Panc1 (cell line): ENCODE data around the gene AURKAIP1. TPM values are rescaled to one million over a fixed set of nuclear protein-coding genes. Genes with fewer than 3 reads are reported as not detected.

Experiments used
- ATAC-seq: fragments of 200-7000 bp; cut with Tn5 transposase; 2 replicates; pipeline ENCODE4 v1.9.1; 2020; ENCODE audit warnings: mild to moderate bottlenecking, moderate library complexity
- BruUV-seq: library from RNA; stranded (reverse); fragments of 400-500 nt; replicated peaks from 2 replicates; lab custom pipeline; 2021; lab: Mats Ljungman, UMichigan
- CTCF ChIA-PET: fragments of 300-600 bp; sonication (Branson Sonifier 250); formaldehyde crosslinking; loops from one replicate; lab custom pipeline; 2022; ENCODE audit warnings: antibody characterized with exemption; lab: Charles Lee
- POLR2A ChIA-PET: fragments of 300-600 bp; sonication (Branson Sonifier 250); formaldehyde crosslinking; loops from one replicate; lab custom pipeline; 2022; ENCODE audit warnings: antibody characterized with exemption; lab: Charles Lee
- DNase-seq: peaks from one replicate; pipeline ENCODE4 v3.0.0-alpha.2; 2010; ENCODE audit warnings: low read depth, low spot score
- H3K27ac ChIP-seq: 2 replicates; pipeline ENCODE4 v1.5.1; 2011; ENCODE audit warnings: mild to moderate bottlenecking, low read length, inconsistent platforms
- H3K27me3 ChIP-seq: fragments of 200-500 bp; sonication (Bioruptor generic); 2 replicates; pipeline ENCODE4 v1.6.0; 2014; ENCODE audit warnings: low read length, inconsistent platforms; ENCODE audit not compliant: control insufficient read depth, insufficient read depth
- H3K36me3 ChIP-seq: fragments of 200-500 bp; sonication (Bioruptor generic); 2 replicates; pipeline ENCODE4 v1.5.1; 2014; ENCODE audit warnings: inconsistent platforms, mild to moderate bottlenecking, low read length, moderate library complexity; ENCODE audit not compliant: control insufficient read depth, insufficient read depth
- H3K4me1 ChIP-seq: 2 replicates; pipeline ENCODE4 v1.5.1; 2011; ENCODE audit warnings: inconsistent platforms, mild to moderate bottlenecking, low read length, moderate library complexity; ENCODE audit not compliant: control insufficient read depth, insufficient read depth
- H3K4me3 ChIP-seq, 2 experiments: 2 replicates each; pipeline ENCODE4 v1.5.1; 2011 to 2012; ENCODE audit warnings: low read depth in 2 of 2, low read length in 2 of 2, mild to moderate bottlenecking in 2 of 2, inconsistent platforms in 1 of 2, moderate library complexity in 1 of 2
- H3K9me3 ChIP-seq: fragments of 200-500 bp; sonication (Bioruptor generic); 2 replicates; pipeline ENCODE4 v1.5.1; 2014; ENCODE audit warnings: low read depth, mild to moderate bottlenecking, inconsistent platforms, low read length, moderate library complexity; ENCODE audit not compliant: control insufficient read depth, insufficient read depth
- SIN3A ChIP-seq: IDR thresholded peaks from 2 replicates; pipeline ENCODE4 v1.6.1; 2012; ENCODE audit warnings: low read depth, mild to moderate bottlenecking, low read length, moderate library complexity, borderline replicate concordance; ENCODE audit not compliant: insufficient read depth
- in situ Hi-C: cut with HindIII; loops from 2 replicates; pipeline ENCODE4 v1.10.0; 2016; ENCODE audit warnings: low sequenced_read_pairs, low pct_unique_long_range_greater_than_20kb
- intact Hi-C: fragments of 100-400 bp; cut with micrococcal nuclease; formaldehyde crosslinking; loops from one replicate; pipeline ENCODE4 v1.10.0; 2022; ENCODE audit not compliant: unreplicated experiment
- total RNA-seq: library from RNA; stranded (reverse); gene quantifications from one replicate; pipeline ENCODE4 v1.2.1, GENCODE V29; 2021; ENCODE audit not compliant: unreplicated experiment
- TF ChIP-seq, protein P1 (sequence below): fragments of 450-650 bp; IDR thresholded peaks from 2 replicates; pipeline ENCODE4 v1.5.1; 2017; ENCODE audit warnings: mild to moderate bottlenecking
- TF ChIP-seq, protein P2 (sequence below), 2 experiments: IDR thresholded peaks; 2 replicates each; pipeline ENCODE4 v1.6.1; 2011 to 2012; ENCODE audit warnings: low read depth in 2 of 2, control low read depth in 1 of 2, low read length in 1 of 2, mild to moderate bottlenecking in 1 of 2, moderate library complexity in 1 of 2; ENCODE audit not compliant: insufficient read depth in 1 of 2

AURKAIP1 gene
- total RNA-seq, 1 experiment from 2014 or later, result 335 TPM

DNA sequence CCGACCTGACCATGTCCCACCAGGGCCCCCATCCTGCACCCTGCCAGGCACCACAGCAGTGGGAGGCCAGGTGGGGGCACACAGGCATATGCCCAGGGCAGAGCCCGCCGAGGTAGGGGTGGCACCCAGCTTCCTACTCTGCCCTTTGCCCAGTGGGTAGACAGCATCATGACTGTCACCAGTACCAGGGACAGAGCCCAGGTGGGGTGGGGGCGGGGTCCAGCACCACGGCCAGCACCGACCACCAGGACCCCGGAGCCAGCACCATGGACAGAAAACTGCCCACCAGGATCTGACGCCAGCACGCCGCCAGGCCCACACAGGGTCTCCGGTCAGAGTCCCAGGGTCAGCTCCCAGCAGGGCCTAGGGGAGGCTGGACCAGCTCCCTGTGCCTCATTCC is 40.2 kb downstream of the AURKAIP1 start:
- intact Hi-C loops (no loop called here), in situ Hi-C loops (no loop called here)
- no peak for ATAC-seq
- H3K9me3 ChIP-seq, result no peaks in the 10 kb centered on the region
- 0 out of 2 replicates have a peak, but pooled peaks have one; percentile 47 for TF ChIP-seq SIN3A
- TF ChIP-seq, protein P1, sequence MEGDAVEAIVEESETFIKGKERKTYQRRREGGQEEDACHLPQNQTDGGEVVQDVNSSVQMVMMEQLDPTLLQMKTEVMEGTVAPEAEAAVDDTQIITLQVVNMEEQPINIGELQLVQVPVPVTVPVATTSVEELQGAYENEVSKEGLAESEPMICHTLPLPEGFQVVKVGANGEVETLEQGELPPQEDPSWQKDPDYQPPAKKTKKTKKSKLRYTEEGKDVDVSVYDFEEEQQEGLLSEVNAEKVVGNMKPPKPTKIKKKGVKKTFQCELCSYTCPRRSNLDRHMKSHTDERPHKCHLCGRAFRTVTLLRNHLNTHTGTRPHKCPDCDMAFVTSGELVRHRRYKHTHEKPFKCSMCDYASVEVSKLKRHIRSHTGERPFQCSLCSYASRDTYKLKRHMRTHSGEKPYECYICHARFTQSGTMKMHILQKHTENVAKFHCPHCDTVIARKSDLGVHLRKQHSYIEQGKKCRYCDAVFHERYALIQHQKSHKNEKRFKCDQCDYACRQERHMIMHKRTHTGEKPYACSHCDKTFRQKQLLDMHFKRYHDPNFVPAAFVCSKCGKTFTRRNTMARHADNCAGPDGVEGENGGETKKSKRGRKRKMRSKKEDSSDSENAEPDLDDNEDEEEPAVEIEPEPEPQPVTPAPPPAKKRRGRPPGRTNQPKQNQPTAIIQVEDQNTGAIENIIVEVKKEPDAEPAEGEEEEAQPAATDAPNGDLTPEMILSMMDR, result no peak
- TF ChIP-seq, protein P2, sequence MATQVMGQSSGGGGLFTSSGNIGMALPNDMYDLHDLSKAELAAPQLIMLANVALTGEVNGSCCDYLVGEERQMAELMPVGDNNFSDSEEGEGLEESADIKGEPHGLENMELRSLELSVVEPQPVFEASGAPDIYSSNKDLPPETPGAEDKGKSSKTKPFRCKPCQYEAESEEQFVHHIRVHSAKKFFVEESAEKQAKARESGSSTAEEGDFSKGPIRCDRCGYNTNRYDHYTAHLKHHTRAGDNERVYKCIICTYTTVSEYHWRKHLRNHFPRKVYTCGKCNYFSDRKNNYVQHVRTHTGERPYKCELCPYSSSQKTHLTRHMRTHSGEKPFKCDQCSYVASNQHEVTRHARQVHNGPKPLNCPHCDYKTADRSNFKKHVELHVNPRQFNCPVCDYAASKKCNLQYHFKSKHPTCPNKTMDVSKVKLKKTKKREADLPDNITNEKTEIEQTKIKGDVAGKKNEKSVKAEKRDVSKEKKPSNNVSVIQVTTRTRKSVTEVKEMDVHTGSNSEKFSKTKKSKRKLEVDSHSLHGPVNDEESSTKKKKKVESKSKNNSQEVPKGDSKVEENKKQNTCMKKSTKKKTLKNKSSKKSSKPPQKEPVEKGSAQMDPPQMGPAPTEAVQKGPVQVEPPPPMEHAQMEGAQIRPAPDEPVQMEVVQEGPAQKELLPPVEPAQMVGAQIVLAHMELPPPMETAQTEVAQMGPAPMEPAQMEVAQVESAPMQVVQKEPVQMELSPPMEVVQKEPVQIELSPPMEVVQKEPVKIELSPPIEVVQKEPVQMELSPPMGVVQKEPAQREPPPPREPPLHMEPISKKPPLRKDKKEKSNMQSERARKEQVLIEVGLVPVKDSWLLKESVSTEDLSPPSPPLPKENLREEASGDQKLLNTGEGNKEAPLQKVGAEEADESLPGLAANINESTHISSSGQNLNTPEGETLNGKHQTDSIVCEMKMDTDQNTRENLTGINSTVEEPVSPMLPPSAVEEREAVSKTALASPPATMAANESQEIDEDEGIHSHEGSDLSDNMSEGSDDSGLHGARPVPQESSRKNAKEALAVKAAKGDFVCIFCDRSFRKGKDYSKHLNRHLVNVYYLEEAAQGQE (IDR thresholded peaks at IDR 0.05; ENCODE audit: insufficient read depth in 1 of 2, low read depth in 2 of 2, low read length in 1 of 2), result peak in 1 of 2 experiments; percentile 96; a peak in 2 of 4 replicates
- H3K27ac ChIP-seq, result no peak overlapping the region
- CTCF ChIA-PET, result no interaction called here
- DNase-seq, result no peak
- no peaks in the 10 kb centered on the region for H3K4me1 ChIP-seq
- H3K27me3 ChIP-seq, result no peaks in the 10 kb centered on the region
- H3K4me3 ChIP-seq, result no peak overlapping the region
- no peaks in the 10 kb centered on the region for H3K36me3 ChIP-seq
- POLR2A ChIA-PET, result no interaction called here
- no TSS peak for BruUV-seq

DNA sequence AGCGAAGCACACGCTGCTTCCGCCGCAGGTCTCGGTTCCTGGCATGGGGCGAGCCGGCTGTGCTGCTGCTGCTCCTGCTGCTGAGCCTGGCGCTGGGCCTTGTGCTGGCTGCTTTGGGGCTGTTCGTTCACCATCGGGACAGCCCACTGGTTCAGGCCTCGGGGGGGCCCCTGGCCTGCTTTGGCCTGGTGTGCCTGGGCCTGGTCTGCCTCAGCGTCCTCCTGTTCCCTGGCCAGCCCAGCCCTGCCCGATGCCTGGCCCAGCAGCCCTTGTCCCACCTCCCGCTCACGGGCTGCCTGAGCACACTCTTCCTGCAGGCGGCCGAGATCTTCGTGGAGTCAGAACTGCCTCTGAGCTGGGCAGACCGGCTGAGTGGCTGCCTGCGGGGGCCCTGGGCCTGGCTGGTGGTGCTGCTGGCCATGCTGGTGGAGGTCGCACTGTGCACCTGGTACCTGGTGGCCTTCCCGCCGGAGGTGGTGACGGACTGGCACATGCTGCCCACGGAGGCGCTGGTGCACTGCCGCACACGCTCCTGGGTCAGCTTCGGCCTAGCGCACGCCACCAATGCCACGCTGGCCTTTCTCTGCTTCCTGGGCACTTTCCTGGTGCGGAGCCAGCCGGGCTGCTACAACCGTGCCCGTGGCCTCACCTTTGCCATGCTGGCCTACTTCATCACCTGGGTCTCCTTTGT is 41.3 kb downstream of the AURKAIP1 start:
- TF ChIP-seq, protein P1, result no peak
- TF ChIP-seq, protein P2 (IDR thresholded peaks at IDR 0.05; ENCODE audit: insufficient read depth in 1 of 2, low read depth in 2 of 2, low read length in 1 of 2), result 0 out of 4 replicates have a peak, but pooled peaks of 1 of the 2 experiments have one; percentile 3
- Histone ChIP-seq H3K27ac (no peak overlapping the region), H3K4me3 (no peak overlapping the region), H3K9me3 (no peaks in the 10 kb centered on the region), H3K36me3 (no peaks in the 10 kb centered on the region), H3K4me1 (no peaks in the 10 kb centered on the region), H3K27me3 (no peaks in the 10 kb centered on the region)
- ChIA-PET POLR2A (no interaction called here), CTCF (no interaction called here)
- intact Hi-C loops (no loop called here), in situ Hi-C loops (no loop called here)
- DNase-seq, result no peak
- BruUV-seq, result no TSS peak
- ATAC-seq, result peak; percentile 17
